PC-3 (cell line): Measurements from ENCODE around the gene ACOXL. TPM values are rescaled to one million over a fixed set of nuclear protein-coding genes. Genes with fewer than 3 reads are reported as not detected.

Experiments used
- ATAC-seq: fragments of 200-7000 bp; cut with Tn5 transposase; 2 replicates; pipeline ENCODE4 v1.9.1; 2020; ENCODE audit warnings: mild to moderate bottlenecking, moderate library complexity
- BruUV-seq: library from RNA; stranded (reverse); fragments of 400-500 nt; replicated peaks from 2 replicates; lab custom pipeline; 2021; lab: Mats Ljungman, UMichigan
- CTCF ChIA-PET: fragments of 300-600 bp; sonication (Branson Sonifier 250); formaldehyde crosslinking; loops from one replicate; lab custom pipeline; 2022; ENCODE audit warnings: antibody characterized with exemption; lab: Charles Lee
- POLR2A ChIA-PET: fragments of 300-600 bp; sonication (Branson Sonifier 250); formaldehyde crosslinking; loops from one replicate; lab custom pipeline; 2022; ENCODE audit warnings: antibody characterized with exemption; ENCODE audit not compliant: unreplicated experiment; lab: Charles Lee
- DNase-seq: peaks from one replicate; pipeline ENCODE4 v3.0.0-alpha.2; 2015
- H2AFZ ChIP-seq: fragments of 300-600 bp; sonication (generic); 2 replicates; pipeline ENCODE4 v1.6.0; 2016; ENCODE audit warnings: antibody characterized with exemption, low read length
- H3F3A ChIP-seq: fragments of 300-600 bp; sonication (generic); one replicate; pipeline ENCODE4 v1.6.0; 2017; ENCODE audit warnings: antibody characterized with exemption, low read length, control low read depth, mild to moderate bottlenecking; ENCODE audit not compliant: unreplicated experiment
- H3K27ac ChIP-seq: fragments of 300-600 bp; sonication (generic); 2 replicates; pipeline ENCODE4 v1.5.1; 2016; ENCODE audit warnings: mild to moderate bottlenecking, low read length
- H3K27me3 ChIP-seq: fragments of 300-600 bp; sonication (generic); 2 replicates; pipeline ENCODE4 v1.6.1; 2016; ENCODE audit warnings: low read length, mixed read lengths
- H3K36me3 ChIP-seq: fragments of 300-600 bp; sonication (generic); 2 replicates; pipeline ENCODE4 v1.6.1; 2016; ENCODE audit warnings: low read depth, mixed run types, low read length, mixed read lengths
- H3K4me1 ChIP-seq: fragments of 300-600 bp; sonication (generic); 2 replicates; pipeline ENCODE4 v1.5.1; 2016; ENCODE audit warnings: low read length; ENCODE audit not compliant: insufficient read depth
- H3K4me2 ChIP-seq: fragments of 300-600 bp; sonication (generic); 2 replicates; pipeline ENCODE4 v1.6.0; 2016; ENCODE audit warnings: low read length
- H3K4me3 ChIP-seq: fragments of 300-600 bp; sonication (generic); 2 replicates; pipeline ENCODE4 v1.5.1; 2016; ENCODE audit warnings: mild to moderate bottlenecking, low read length, mixed read lengths
- H3K79me2 ChIP-seq: fragments of 300-600 bp; sonication (generic); 2 replicates; pipeline ENCODE4 v1.6.1; 2017; ENCODE audit warnings: low read length, mixed read lengths
- H3K9ac ChIP-seq: fragments of 300-600 bp; sonication (generic); 2 replicates; pipeline ENCODE4 v1.6.0; 2016; ENCODE audit warnings: mild to moderate bottlenecking, low read length
- H3K9me2 ChIP-seq: fragments of 300-600 bp; sonication (generic); replicated peaks from 2 replicates; pipeline ENCODE4 v1.6.1; 2016; ENCODE audit warnings: mixed run types, low read length, mixed read lengths
- H3K9me3 ChIP-seq: fragments of 300-600 bp; sonication (generic); 2 replicates; pipeline ENCODE4 v1.6.1; 2016; ENCODE audit warnings: low read length, mixed read lengths
- H4K20me1 ChIP-seq: fragments of 300-600 bp; sonication (generic); 2 replicates; pipeline ENCODE4 v1.6.1; 2016; ENCODE audit warnings: low read length, mixed read lengths
- CTCF ChIP-seq: fragments of 300-600 bp; sonication (generic); conservative IDR thresholded peaks from 2 replicates; pipeline ENCODE4 v1.5.1; 2017; ENCODE audit warnings: antibody characterized with exemption, low read depth, mild to moderate bottlenecking, low read length
- EZH2 ChIP-seq: fragments of 300-600 bp; sonication (generic); IDR thresholded peaks from one replicate; pipeline ENCODE4 v1.6.1; 2017; ENCODE audit warnings: antibody characterized with exemption, mild to moderate bottlenecking, low read length; ENCODE audit not compliant: unreplicated experiment
- EZH2phosphoT487 ChIP-seq: fragments of 300-600 bp; sonication (generic); IDR thresholded peaks from 2 replicates; pipeline ENCODE4 v1.6.1; 2018; ENCODE audit warnings: mild to moderate bottlenecking, antibody characterized with exemption, low read length, borderline replicate concordance
- intact Hi-C: fragments of 100-400 bp; cut with micrococcal nuclease; formaldehyde crosslinking; loops from 2 replicates; pipeline ENCODE4 v1.9.0; 2023
- total RNA-seq: library from RNA; depleted of rRNA; stranded (reverse); fragments of >200 nt; gene quantifications from 2 replicates; pipeline ENCODE4 v1.2.3, GENCODE V29; 2014

ACOXL gene
- total RNA-seq, 1 experiment from 2014 or later = 16.3 TPM

DNA sequence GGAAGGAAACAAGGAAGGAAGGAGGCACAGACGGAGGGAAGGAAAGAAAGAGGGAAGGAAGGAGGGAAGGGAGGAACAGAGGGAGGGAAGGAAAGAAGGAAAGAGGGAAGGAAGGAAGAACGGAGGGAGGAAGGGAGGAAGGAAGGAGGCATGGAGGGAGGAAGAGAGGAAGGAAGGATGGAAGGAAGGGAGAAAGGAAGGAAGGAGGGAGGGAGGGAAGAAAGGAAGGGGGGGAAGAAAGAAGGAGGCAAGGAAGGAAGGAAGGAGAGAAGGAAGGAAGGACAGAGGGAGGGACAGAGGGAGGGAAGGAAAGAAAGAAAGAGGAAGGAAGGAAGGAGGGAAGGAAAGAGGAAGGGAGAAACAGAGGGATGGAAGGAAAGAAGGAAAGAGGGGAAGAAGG, 7.6 kb upstream of the ACOXL start:
- no peak overlapping the region for H3K4me2 ChIP-seq
- H3K4me3 ChIP-seq = no peak overlapping the region
- H3K27me3 ChIP-seq = no peaks in the 10 kb centered on the region
- H3K79me2 ChIP-seq = no peaks in the 10 kb centered on the region
- no peak overlapping the region for H3K9ac ChIP-seq
- H3K27ac ChIP-seq = no peak overlapping the region
- ATAC-seq (no peak), DNase-seq (no peak)
- BruUV-seq = no TSS peak
- no peaks in the 10 kb centered on the region for H3K9me2 ChIP-seq
- intact Hi-C loops = no loop called here
- H3K9me3 ChIP-seq = no peaks in the 10 kb centered on the region
- CTCF ChIA-PET = no interaction called here
- no peaks in the 10 kb centered on the region for H3F3A ChIP-seq
- no peak for TF ChIP-seq CTCF
- no peak for TF ChIP-seq EZH2phosphoT487
- no peak for TF ChIP-seq EZH2
- H2AFZ ChIP-seq = no peak overlapping the region
- no peaks in the 10 kb centered on the region for H3K36me3 ChIP-seq
- H4K20me1 ChIP-seq = no peaks in the 10 kb centered on the region
- no peaks in the 10 kb centered on the region for H3K4me1 ChIP-seq
- POLR2A ChIA-PET = no interaction called here

- Histone ChIP-seq H3K9me3 (no peaks in the 10 kb centered on the region), H2AFZ (no peak overlapping the region), H3K79me2 (no peaks in the 10 kb centered on the region), H3K9ac (no peak overlapping the region), H3K4me3 (no peak overlapping the region), H4K20me1 (no peaks in the 10 kb centered on the region), H3K36me3 (no peaks in the 10 kb centered on the region), H3F3A (no peaks in the 10 kb centered on the region), H3K27me3 (no peaks in the 10 kb centered on the region), H3K27ac (no peak overlapping the region), H3K9me2 (no peaks in the 10 kb centered on the region), H3K4me2 (no peak overlapping the region), H3K4me1 (no peaks in the 10 kb centered on the region)
- ATAC-seq = no peak
- intact Hi-C loops = no loop called here
- BruUV-seq = no TSS peak
- POLR2A ChIA-PET = no interaction called here
- CTCF ChIA-PET = no interaction called here
- no peak for TF ChIP-seq EZH2phosphoT487
- TF ChIP-seq EZH2 = no peak
- no peak for TF ChIP-seq CTCF
- no peak for DNase-seq
Measured at GRCh38 chr2:110725370-110725769, 7.0 kb upstream of the ACOXL start.

GRCh38 chr2:110725859-110726258, 6.5 kb upstream of the ACOXL start:
- no peaks in the 10 kb centered on the region for H3F3A ChIP-seq
- intact Hi-C loops = no loop called here
- no peaks in the 10 kb centered on the region for H3K27me3 ChIP-seq
- no peaks in the 10 kb centered on the region for H3K9me2 ChIP-seq
- no peak overlapping the region for H2AFZ ChIP-seq
- H3K4me3 ChIP-seq = no peak overlapping the region
- no peaks in the 10 kb centered on the region for H4K20me1 ChIP-seq
- no peak for TF ChIP-seq CTCF
- TF ChIP-seq EZH2 = no peak
- TF ChIP-seq EZH2phosphoT487 = no peak
- no peak overlapping the region for H3K9ac ChIP-seq
- ChIA-PET CTCF (no interaction called here), POLR2A (no interaction called here)
- ATAC-seq (no peak), DNase-seq (no peak)
- no peaks in the 10 kb centered on the region for H3K36me3 ChIP-seq
- H3K9me3 ChIP-seq = no peaks in the 10 kb centered on the region
- no peak overlapping the region for H3K4me2 ChIP-seq
- BruUV-seq = no TSS peak
- no peaks in the 10 kb centered on the region for H3K79me2 ChIP-seq
- H3K27ac ChIP-seq = no peak overlapping the region
- H3K4me1 ChIP-seq = no peaks in the 10 kb centered on the region
